ENCODE measurements around the gene AKAP8.

DNA sequence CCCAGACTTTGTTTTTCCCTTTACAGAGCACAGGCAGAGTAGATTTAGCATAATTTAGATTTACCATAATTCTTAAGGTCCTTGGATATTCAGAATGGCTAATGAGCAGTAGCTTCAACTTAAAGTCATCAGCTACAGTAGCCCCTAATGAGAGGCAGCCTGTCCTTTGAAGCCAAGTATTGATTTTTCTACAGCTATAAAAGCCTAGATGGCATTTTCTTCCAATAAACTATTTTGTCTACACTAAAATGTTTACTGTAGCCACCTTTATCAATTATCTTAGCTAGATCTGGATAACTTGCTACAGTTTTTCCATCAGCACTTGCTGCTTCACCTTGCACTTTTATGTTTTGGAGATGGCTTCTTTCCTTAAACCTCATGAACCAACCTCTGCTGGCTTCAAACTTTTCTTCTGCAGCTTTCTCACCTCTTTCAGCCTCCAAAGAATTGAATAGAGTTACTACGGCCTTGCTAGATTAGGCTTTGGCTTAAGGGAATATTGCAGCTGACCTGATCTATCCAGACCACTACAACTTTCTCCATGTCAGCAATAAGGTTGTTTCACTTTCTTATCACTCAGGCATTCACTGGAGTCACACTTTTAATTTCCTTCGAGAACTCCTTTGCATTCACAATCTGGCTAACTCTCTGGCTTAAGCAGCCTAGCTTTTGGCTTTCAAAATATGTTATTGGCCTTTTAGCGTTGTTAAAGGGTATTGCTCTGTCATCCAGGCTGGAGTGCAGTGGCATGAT, 73.8 kb downstream of the AKAP8 start:
- TF ChIP-seq, protein P1, sequence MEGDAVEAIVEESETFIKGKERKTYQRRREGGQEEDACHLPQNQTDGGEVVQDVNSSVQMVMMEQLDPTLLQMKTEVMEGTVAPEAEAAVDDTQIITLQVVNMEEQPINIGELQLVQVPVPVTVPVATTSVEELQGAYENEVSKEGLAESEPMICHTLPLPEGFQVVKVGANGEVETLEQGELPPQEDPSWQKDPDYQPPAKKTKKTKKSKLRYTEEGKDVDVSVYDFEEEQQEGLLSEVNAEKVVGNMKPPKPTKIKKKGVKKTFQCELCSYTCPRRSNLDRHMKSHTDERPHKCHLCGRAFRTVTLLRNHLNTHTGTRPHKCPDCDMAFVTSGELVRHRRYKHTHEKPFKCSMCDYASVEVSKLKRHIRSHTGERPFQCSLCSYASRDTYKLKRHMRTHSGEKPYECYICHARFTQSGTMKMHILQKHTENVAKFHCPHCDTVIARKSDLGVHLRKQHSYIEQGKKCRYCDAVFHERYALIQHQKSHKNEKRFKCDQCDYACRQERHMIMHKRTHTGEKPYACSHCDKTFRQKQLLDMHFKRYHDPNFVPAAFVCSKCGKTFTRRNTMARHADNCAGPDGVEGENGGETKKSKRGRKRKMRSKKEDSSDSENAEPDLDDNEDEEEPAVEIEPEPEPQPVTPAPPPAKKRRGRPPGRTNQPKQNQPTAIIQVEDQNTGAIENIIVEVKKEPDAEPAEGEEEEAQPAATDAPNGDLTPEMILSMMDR (IDR thresholded peaks at IDR 0.05 in 8 of 11, conservative IDR thresholded peaks at IDR 0.05 in 3 of 11), result no peak
- no peak for TF ChIP-seq POLR2AphosphoS5 (IDR thresholded peaks at IDR 0.05)

All from spleen (tissue), 7 donors.